Endometrial microvascular endothelial cells (primary cell): ENCODE measurements around the gene CELF4. TPM values are rescaled to one million over a fixed set of nuclear protein-coding genes. Genes with fewer than 3 reads are reported as not detected.

ENCODE experiments used
- in situ Hi-C: cut with HindIII; loops from 2 replicates; pipeline ENCODE4 v1.10.0; 2017; ENCODE audit warnings: low sequenced_read_pairs, low pct_unique_long_range_greater_than_20kb; ENCODE audit errors: inconsistent ontology term
- total RNA-seq: library from RNA; depleted of rRNA; stranded (reverse); fragments of >200 nt; gene quantifications from one replicate; pipeline ENCODE4 v1.2.3, GENCODE V29; 2015; ENCODE audit errors: inconsistent ontology term

Gene CELF4
- total RNA-seq, 1 donor from 2014 or later = not detected

DNA sequence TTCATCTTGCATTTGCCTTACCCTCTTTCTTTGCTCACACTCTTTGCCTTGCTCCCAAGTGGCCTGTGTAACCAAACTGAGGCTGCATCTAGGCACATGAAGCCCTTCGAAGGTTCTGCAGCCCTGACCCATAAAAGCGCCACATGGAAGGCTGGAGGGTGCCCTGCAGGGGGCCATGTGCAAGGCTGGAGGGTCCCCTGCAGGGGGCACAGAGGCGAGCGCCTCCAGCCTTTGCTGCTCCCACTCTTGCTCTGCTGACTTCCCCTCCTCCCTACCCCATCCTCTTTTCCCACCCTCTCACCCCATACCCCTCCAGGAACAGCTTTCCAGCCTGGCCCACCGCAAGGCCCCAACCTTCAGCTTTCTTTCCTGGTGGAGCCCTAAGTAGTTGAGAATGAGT lies 317.3 kb downstream of the CELF4 start:
- in situ Hi-C loops = no loop called here

DNA sequence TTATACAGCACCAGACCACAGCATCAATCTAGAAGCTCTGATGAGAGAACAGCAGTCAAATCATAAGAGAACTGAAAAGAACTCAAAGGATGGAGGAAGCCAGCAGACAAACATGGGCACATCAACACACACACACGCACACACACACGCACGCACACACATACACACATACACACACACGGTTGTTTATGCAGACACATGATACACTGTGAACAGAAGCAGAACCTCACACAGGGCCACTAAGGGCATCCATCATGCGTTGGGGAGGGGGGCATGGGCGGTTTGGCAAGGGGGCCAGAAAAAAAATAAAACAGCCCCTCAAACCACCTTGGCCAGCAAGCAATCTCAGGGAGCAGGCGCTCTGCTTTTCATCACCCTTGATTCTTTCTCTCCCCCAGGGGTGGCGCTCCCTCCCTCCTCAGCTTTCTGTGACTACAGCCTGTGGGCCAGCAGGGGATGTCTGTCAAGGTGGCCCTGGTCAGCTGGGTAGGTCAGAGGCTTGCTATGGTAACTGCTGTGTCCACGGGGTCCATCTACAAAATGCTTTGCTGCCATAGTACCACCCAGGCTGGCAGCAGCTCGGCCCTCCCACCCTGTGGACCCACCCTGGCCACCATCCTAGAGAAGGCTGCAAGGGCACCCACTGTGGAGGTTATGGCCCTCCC lies 318.0 kb downstream of the CELF4 start:
- in situ Hi-C loops = no loop called here

DNA sequence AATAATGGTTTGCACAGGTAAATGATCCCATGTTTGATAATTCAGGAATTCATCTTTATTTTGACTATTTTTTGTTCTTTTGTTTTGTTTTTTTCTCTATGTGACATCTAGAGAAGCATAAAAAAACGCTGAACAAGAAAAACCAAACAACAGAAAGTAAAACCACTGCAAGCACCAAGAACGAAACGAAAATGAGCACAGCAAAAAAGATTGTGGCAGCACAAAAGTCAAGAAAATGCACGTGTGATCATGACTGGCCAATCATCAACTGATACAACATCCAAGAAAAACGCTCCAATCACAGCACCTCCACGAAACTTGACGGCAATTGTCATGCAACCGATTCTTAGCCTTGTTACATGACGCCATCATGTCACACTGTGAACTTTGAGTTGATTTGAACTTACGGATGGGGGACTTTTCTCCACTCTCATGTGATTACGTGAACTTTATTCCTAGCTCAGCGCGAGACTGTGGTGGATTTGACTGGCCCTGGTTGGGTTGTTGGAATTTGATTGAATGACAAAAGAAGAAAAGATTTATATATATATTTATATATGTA lies 318.7 kb downstream of the CELF4 start:
- in situ Hi-C loops = no loop called here

DNA sequence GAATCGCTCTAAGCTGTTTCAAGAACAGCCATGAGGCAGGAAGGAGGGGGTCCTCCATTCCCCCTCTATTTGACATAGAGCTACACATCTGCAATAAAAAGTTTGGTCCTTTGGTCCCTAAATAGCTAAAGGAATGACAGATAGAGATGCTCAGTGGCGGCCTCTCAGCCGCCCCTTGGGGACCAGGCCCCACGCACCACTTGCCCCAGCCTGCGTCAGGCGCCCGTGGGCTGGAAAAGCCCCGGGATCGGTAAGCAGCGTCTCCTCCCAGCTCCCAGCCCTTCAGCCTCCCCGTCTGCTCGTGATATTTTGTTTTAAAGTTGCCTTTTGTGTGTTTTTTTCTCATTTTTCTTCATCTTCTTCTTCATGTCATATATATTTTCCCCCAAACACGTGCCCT lies 321.0 kb downstream of the CELF4 start:
- in situ Hi-C loops = no loop called here

DNA sequence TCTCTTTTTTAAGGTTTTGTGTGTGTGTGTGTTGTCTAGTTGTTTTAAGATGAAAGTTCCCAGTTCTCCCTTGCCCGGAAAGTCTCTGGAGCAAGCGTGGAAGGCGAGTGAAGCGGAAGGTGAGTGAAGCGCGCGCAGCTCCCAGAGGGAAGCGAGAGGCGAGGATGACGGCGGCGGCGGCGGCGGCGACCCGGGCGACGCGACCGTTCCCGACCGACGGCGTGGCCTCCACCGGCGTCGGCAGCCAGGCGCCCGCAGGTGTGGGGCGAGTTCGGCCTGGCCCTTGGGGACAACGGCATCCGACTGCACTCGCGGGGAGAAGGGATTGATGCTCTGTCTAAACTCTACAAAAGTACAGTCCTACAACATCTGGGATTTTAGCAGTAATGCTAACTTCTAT lies 321.9 kb downstream of the CELF4 start:
- in situ Hi-C loops = no loop called here

DNA sequence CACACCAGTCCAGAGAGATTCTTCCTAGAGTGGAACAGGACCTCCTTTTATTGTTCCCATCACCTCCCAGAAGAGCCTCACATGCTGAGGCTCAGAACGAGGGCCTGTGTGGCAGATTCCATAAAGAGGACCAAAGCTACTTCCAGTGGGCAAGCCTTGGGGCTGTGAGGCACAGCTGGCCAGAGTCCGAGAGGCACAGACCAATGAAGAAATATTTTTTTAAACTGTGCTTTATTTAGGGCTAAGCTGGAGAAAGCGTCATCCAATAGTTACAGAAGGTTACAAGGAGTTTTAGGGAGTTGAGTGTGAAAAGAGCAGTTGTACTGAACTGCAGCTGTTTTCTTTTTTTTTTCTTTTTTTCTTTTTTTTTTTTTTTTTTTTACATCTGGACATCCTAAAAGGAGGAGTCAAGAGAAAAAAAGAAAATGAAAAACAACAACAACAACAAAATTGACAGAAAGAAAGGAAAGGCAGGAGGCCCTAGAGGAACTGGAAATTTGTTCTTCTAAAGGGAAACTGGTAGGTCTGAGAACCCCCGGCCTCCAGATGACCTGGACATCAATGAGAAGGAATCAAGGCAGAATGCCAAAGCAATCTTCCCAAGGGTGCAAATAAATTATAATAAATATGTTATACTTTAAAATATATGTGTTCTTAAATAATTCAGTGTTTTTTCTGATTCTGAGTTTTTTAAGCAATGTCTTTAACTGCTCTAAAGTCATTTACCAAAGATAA lies 322.6 kb downstream of the CELF4 start:
- in situ Hi-C loops = no loop called here

DNA sequence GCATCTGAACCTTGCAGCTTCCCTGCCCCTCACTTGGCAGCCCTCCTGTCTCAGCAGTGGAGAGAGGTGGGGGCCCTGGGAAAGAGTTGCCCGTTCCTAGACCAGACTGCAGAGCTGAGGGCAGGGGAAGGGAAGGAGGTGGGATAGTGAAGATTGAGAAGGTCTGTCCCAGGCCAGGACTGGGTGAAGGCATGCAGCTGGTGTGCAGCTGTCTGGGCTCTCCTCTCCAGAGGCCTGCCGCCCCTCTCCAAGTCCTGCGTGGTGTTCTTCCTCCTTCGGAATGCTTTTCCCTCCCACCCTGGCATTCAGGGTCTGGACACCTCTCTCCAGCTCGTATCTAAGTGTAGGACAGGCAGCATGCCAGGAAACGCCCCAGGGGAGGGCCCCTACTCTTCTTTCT lies 323.5 kb downstream of the CELF4 start:
- in situ Hi-C loops = no loop called here

DNA sequence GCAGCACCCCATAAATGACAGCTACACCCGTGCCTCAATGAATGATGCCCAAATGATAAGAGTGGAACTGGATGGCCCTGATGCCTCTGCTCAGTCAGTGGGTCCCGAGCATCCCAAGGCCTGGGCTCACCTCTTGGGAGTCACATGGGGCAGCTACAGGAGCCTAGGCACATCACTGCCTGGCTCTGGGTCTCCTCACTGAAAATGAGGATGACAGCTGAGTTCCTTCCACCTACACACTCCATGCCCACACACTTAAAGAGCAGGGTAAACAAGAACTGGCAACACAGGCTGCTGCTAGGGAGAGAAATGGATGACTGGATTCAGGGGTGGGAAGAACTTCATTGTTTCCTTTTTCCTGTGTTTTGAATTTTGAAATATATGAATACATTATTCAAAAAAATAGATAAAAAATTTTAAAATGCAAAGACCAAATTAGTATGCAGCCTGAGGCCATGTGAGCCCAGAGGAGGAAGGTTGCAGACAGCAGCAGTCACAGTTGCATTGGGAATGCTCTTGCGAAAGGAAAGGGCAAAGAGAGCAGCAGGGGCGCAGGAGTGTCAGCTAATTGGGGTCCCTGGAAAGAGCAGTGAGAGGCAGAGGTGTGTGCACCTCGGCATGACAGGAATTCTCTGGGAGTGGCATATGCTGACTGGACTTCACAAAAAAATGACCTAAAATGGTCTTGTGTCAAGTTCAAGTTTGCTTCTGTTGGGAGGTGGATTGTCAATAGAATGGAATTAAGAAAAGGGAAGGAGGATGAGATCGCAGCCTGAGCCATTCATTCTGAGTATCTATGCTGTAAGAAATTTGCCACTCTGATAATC lies 327.1 kb downstream of the CELF4 start:
- in situ Hi-C loops = no loop called here

DNA sequence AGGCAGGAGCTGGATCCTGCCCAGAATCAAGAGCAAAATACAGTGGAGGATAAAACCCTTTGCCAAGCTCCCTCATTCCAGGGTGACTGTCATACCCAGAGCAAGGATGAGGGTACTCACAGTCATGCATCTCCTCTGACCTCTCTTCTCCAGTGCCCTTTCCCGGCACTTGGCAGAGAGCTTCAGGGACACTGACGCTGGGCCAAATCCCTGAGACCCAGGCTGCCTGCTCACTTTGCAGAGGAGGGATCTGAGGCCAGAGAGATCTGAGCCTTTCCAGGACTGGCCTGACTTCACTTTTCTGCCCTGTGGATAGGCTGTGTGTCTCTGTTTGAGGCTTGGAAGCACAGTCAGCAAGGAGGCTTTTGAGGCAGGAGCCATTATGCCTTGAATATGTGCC lies 330.0 kb downstream of the CELF4 start:
- in situ Hi-C loops = no loop called here

DNA sequence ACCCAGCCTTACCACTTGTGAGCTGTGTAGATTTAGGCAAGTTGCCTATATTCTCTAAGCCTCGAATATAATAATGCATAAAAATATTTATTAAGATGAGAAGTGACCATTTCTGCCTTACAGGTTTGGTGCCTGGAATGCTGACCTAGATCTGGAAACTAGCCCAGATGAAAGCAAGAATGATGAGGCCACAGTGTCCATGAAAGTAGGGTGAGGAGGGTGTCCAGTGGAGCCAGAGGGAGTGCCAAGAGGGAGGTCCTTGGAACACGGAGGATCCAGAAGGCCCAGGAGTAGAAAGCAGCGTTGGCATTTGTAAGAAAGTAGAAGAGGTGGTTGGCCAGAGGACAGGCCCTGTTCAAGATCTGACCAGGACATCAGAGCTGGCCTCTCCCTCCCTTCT lies 334.3 kb downstream of the CELF4 start:
- in situ Hi-C loops = no loop called here

DNA sequence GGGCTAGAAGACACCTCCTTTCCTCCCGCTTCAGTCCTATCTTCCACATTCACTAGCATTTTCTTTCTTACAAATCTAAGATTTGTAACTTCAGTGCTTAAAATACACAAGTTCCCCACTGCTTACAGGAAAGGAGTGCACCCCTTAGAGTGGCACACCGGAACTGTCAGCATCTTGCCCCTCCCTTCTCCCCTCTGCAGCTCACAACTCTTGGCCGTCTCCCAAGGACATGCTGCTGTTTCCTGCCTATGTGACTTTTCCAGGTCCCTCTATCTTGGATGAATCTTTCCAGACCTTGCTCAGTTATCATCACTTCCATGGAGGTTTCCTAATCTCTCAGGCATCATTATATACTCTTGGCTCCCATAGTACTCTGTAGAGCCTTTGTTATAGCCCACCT lies 334.8 kb downstream of the CELF4 start:
- in situ Hi-C loops = no loop called here

DNA sequence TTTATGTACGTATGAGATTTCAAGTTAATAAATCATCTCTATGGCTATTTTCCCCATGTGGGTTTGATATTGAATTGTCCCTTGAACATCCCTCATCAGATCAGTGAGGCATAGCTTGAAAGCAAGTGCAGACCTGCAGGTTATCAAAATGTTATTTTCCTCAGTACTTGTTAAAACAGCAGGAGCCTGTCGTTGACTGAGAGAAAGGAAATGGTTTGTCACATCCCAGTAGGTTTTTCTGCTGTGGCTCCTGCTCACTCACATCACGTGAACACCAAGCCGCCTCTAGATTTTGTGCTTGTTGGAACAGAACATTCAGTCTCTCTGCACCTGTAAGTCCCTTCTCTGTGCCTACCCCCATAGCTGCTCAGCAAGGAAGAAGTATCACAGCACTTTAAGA lies 340.3 kb downstream of the CELF4 start:
- in situ Hi-C loops = no loop called here

DNA sequence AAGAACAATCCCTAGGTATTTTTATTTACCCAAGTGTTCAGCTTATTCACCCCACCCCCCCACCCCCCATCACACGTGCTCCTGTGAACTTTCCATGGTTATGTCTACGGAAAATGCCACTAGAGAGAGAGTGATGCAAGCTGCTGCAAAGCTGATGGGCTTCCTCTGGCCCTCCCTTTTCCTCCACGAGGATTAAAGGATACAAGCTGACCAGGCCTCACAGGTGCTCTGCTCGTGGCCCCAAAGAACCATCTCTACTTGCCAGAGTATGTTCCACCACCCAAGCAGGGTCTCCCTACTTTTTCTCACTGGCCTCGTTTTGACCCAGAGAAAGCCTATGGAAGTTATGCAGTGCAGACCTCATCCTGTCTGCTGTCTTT lies 342.6 kb downstream of the CELF4 start:
- in situ Hi-C loops = no loop called here

DNA sequence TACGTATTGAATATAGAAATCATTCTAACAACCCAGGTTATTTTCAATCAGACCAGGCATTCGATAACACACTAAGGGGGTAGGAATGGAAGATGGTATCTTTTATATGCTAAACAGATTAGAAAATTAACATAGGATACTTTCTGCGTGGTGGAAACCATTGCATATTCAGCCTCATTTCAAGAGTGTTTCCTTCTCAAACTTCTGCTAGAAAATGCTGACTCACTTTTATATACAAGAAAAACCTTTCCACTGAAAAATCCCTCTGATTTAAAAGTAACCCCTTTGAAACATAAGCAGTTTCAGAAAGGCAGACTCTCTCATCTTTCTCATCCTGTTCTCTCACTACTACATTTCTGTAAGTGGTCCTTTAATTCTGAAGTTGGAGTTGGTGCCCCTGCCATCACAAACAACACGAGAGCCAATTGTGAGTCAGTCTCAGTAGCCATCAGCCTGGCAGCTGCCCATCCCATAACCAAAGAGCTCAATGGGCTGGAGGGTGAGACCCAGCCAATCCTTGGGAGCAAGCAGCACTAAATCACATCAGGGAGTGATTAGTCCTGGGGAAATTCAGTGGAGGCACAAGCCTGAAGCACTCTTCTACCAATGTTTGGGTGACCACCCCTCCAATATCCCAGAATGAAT lies 343.1 kb downstream of the CELF4 start:
- in situ Hi-C loops = no loop called here

DNA sequence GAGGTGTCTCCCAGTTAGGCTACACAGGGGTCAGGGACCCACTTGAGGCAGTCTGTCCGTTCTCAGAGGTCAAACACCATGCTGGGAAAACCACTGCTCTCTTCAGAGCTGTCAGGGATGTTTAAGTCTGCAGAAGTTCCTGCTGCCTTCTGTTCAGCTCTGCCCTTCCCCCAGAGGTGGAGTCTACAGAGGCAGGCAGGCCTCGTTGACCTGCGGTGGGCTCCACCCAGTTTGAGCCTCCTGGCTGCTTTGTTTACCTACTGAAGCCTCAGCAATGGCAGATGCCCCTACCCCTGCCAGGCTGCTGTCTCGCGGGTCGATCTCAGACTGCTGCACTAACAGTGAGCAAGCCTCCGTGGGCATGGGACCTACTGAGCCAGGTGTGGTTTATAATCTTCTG lies 346.3 kb downstream of the CELF4 start:
- in situ Hi-C loops = no loop called here

DNA sequence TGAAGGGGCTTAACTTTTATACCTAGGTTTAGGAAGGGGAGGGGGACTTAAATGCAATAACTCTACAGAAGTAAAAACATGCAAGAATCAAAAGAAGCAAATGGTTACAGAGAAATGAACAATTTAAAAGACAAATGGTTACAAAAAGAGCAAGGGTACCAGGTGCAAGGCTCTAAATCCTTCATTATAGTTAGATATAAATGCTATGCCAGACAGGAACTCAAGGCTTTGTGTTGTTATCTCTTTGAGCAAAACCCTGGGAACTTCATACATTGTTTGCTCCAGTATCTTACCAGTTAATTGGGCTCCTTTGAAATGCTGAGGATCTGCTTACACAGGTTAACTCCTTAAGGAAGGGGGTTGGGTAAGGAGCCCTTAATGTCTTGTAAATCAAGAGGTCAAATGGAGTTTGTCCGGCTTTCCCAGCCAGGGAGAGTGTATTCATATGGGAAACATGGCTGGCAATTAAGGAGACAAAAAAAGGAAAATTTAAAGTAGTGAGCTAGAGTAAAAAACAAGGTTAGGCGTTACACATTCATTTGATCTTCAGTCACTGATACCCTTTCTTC lies 347.5 kb downstream of the CELF4 start:
- in situ Hi-C loops = no loop called here

DNA sequence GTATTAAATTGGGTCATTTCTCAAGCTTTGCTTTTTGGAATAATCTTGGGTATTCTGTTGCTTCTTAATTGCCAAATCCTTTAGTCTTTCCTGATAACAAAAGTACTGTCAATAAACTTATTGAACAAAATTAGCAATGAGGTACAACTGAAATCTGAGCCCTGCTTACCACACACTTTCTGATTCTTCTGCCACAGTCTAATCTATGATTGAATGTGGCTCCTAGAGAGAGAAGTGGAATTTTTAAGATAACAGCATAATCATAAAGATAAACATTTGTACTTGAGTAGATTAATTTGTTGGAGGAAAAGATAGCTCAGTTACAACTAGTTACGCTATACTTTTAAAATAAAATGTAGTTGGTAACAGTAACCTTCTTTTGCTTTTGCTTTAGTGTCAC lies 354.8 kb downstream of the CELF4 start:
- in situ Hi-C loops = no loop called here

DNA sequence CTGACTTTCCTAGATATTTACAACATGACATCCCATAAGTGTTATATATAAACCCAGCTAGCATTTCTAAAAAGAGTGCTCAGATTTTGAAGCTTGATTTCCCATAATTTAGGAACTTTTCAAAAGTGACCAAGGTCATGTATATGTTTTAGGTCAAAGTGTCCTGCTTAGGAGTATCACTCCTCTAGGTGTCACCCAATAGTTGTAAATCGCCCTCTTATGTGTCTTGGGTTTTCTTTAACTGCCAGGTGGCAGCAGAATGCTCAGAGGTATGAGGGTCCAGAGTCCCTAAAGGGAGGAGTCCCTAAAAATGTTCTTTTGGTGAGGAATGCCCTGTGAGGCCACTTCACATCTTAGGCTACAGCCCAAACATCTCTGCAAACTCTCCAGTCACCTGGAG lies 358.3 kb downstream of the CELF4 start:
- in situ Hi-C loops = no loop called here

DNA sequence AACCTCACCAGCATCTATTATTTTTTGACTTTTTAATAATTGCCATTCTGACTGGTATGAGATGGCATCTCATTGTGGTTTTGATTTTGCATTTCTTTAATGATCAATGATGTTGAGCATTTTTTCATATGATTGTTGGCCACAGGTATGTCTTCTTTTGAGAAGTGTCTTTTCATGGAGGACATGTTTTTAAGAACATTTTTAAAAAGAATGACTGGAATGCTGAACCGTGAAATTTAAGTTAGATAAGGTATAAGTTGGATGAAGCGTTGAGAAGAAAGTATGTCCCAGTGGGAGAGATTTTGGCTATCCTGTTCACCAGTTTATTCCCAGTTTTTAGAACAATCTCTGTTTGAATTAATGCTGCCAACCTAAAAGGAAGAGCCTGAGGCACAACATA lies 365.9 kb downstream of the CELF4 start:
- in situ Hi-C loops = no loop called here
